Suprapubic skin (tissue), 4 donors: ENCODE data around the gene IQSEC1. TPM values are rescaled to one million over a fixed set of nuclear protein-coding genes. Genes with fewer than 3 reads are reported as not detected.
A peak's percentile ranks its signal among the peaks of the same experiment; 100 is the strongest.

Experiments
- DNase-seq, 2 donors: peaks; one replicate each; pipeline ENCODE4 v3.0.0-alpha.2; 2019; ENCODE audit warnings: low spot score in 2 of 2
- H3K27ac ChIP-seq: fragments of 200-600 bp; sonication (generic); one replicate; pipeline ENCODE4 v1.5.1; 2019
- H3K27me3 ChIP-seq: fragments of 200-600 bp; sonication (generic); one replicate; pipeline ENCODE4 v1.5.1; 2019
- H3K36me3 ChIP-seq: fragments of 200-600 bp; sonication (generic); one replicate; pipeline ENCODE4 v1.5.1; 2019
- H3K4me1 ChIP-seq: fragments of 200-600 bp; sonication (generic); one replicate; pipeline ENCODE4 v1.5.1; 2019
- H3K4me3 ChIP-seq: fragments of 200-600 bp; sonication (generic); one replicate; pipeline ENCODE4 v1.5.1; 2019; ENCODE audit warnings: mild to moderate bottlenecking
- H3K9me3 ChIP-seq: fragments of 200-600 bp; sonication (generic); one replicate; pipeline ENCODE4 v1.5.1; 2019
- CTCF ChIP-seq, 2 donors: fragments of 200-600 bp in 1 of 2; fragments of 450-650 bp in 1 of 2; sonication (generic) in 1 of 2; IDR thresholded peaks; one replicate each; pipeline ENCODE4 v1.5.1; 2016 to 2019; ENCODE audit warnings: antibody characterized with exemption in 2 of 2, mild to moderate bottlenecking in 1 of 2, moderate library complexity in 1 of 2
- EP300 ChIP-seq: sonication (generic); formaldehyde crosslinking; IDR thresholded peaks from one replicate; pipeline ENCODE4 v1.6.1; 2017; ENCODE audit warnings: antibody characterized with exemption
- POLR2A ChIP-seq, 2 donors: fragments of 450-650 bp; IDR thresholded peaks; one replicate each; pipeline ENCODE4 v1.6.1; 2017; ENCODE audit warnings: antibody characterized with exemption in 2 of 2, mild to moderate bottlenecking in 2 of 2, moderate library complexity in 2 of 2
- POLR2AphosphoS5 ChIP-seq, 3 donors: sonication (generic); formaldehyde crosslinking; IDR thresholded peaks; one replicate each; pipeline ENCODE4 v1.6.1; 2017; ENCODE audit warnings: antibody characterized with exemption in 3 of 3
- WGBS: methylation state at CpG from one replicate; pipeline ENCODE4 v1.1.5; 2018; 5-methylcytosine and 5-hydroxymethylcytosine counted together
- total RNA-seq, 4 donors: library from RNA; depleted of rRNA; stranded (reverse); fragments of >200 nt; gene quantifications; one replicate each; pipeline ENCODE4 v1.1.0, GENCODE V29; 2016

The IQSEC1 gene
- total RNA-seq, 4 donors from 2014 or later, result 26.7 to 52.4 (median 35.5) TPM

DNA sequence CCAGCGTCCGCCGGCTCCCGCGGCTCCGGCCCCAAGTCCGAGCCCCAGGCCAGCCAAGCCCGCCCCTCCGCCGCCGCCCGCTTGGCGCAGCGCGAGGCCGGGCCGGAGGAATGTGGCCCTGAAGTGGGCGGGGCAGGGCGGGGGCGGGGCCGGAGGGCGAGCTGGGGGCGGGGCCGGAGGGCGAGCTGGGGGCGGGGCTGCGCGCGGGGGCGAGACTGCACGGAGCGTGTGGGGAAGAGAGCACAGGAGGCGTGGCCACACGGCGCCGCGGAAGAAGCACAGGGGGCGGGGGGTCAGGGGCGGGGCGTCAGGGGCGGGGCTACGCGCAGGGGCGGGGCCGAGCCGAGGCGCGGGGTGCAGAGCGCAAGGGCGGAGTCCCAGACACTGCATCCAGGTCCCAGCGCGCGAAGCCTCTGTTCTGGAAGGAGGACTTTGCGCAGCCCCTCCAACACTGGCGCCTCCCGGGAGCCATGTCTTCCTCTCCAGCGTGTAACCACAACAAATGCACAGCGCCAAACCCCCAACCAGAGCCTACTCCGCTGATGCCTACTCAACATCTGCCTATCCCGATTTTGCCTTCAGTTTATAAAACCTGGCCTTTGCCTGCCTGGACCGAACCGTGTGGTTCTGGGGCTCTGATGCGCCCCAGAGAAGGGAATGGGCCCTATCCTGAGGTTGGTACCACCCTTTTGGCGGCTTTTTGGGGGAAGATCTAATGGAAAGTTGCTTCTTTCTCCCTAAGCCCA lies 105.5 kb downstream of the IQSEC1 start:
- Histone ChIP-seq H3K4me3 (peak overlapping the region; percentile 90), H3K27me3 (no peaks in the 10 kb centered on the region), H3K4me1 (peaks cover 54% of the 10 kb centered on the region), H3K27ac (peak overlapping the region; percentile 74), H3K36me3 (no peaks in the 10 kb centered on the region), H3K9me3 (no peaks in the 10 kb centered on the region)
- 6% methylated on average over 35 of the region's 64 CpGs for WGBS
- TF ChIP-seq EP300 (no peak), POLR2A (IDR thresholded peaks at IDR 0.05) (no peak), CTCF (IDR thresholded peaks at IDR 0.05) (no peak), POLR2AphosphoS5 (IDR thresholded peaks at IDR 0.05) (no peak)
- DNase-seq, result peak; percentile 92 to 93

DNA sequence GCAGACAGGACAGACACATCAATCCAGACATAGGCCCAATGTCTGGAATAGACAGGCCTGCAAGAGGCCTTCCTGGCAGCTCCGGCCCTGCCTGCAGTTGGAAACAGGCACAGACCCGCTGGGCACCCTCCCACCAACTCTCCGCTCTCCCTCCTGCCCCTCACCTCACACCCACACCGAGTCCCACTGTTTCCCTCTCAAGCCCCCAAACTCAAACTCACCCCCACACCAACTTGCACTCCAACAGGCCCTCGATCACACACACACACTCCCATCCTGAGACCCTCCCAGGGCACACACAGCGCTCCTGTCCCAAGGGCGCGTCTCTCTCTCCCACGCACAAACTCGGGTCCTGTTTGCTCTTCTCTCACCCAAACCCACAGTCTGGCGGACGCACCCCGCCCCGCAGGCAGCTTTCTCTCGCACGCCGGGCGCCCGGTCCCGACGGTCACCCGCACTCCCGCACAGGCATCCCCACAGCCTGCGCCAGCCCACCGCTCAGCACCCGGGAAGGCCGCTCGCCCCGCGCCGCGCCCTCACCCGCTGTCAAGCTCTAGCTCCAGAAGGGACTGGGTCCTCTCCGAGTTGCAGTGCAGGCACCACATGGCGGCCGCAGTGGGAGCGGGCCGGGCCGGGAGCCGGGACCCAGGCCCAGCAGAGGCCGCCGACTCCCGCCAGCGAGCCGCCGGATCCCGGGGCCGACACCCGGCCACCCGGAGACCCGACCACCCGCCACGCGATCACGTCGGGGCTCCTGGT lies 106.2 kb downstream of the IQSEC1 start:
- Histone ChIP-seq H3K36me3 (no peaks in the 10 kb centered on the region), H3K9me3 (no peaks in the 10 kb centered on the region), H3K27ac (peak overlapping the region; percentile 74), H3K4me1 (peaks cover 61% of the 10 kb centered on the region), H3K4me3 (peak overlapping the region; percentile 90), H3K27me3 (no peaks in the 10 kb centered on the region)
- peak in 1 of 2 donors; percentile 78 for DNase-seq
- no peak for TF ChIP-seq CTCF (IDR thresholded peaks at IDR 0.05)
- WGBS, result 10% methylated on average over 10 of the region's 56 CpGs

DNA sequence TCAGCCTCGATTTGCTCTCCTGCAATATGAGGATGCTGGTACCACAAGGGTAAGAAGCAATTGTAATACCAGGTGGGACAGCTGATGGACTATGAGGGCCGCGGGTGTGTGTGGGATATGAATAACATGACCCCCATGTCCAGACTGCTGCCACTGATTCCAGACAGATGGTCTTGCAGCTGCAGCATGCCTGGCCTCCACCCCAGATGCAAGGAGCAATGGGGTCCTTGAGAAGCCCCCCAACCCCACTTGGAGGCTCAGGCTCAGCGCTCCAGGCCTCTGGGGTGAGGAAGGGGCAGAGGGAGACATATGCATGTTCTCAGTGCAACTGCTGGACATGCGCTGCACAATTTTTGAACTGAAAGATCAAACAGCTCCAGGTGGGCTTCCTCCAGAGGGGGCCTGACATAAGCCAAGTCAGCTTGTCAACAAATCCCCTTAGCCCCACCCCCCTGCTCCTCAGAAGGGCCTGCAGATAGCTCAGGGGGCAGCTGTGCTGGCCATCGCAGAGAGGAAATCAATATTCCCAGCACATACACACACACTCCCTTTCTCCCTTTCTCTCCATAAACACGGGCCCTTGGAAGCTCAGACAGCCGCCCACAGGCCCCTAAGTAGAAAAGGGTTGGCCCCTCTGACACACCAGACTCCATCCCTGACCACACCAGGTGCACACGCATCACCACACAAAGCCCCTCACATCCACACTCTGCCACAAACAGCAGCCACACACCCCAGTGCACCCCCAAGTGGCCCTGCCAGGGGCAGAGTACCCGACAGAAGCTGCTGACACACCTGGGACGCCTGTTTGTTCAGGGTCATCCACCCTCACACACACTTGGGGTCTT lies 107.0 kb downstream of the IQSEC1 start:
- TF ChIP-seq EP300 (no peak), POLR2AphosphoS5 (IDR thresholded peaks at IDR 0.05) (no peak), CTCF (IDR thresholded peaks at IDR 0.05) (no peak), POLR2A (IDR thresholded peaks at IDR 0.05) (no peak)
- Histone ChIP-seq H3K4me1 (peaks cover 68% of the 10 kb centered on the region), H3K27ac (no peak overlapping the region), H3K36me3 (no peaks in the 10 kb centered on the region), H3K4me3 (peak overlapping the region; percentile 90), H3K27me3 (no peaks in the 10 kb centered on the region), H3K9me3 (no peaks in the 10 kb centered on the region)
- DNase-seq, result peak in 1 of 2 donors; percentile 56
- WGBS, result 53% methylated on average over 9 of the region's 11 CpGs

DNA sequence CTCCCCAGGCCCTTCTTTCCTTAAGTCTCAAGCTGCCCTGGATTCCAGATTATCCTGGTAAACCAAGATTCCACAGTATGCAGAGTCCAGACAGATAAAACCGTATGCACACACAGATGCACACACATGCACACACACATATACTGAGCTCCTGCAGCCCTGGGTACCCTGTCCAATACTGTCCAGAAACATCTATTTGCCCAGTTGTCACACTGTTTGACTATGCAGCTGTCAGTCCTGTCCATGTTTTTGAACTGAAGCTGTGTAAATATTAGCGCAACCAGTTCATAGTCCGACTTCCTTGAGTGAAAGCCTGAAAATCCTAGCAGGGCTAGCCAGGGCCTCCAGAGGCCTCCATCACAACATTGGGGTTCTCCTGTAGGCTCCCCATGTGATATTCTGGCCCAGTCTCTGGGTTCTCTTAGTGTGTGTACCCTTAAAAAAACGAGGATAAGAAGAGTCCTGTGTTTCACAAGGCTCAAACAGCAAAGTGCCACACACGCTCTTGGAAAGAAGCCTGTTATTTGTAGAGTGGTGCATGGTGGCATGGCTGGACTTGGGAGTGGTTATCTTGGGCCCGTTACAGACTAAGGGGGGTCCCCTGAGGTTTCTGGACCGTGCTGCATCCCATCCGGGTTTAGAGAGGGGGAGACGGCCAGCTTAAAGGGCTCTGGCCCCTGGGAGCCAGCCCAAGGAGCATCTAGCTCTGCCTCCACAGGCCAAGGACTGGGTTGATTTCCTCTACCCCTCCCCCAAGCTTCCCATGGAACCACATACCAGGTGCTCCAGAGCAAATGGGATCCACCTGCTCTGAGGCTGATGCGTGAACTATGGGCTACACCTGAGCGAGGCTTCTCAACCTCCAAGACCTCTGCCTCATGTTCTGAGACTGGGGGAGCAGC lies 108.3 kb downstream of the IQSEC1 start:
- no peak overlapping the region for H3K4me3 ChIP-seq
- H3K4me1 ChIP-seq, result peaks cover 81% of the 10 kb centered on the region
- no peak overlapping the region for H3K27ac ChIP-seq
- no peaks in the 10 kb centered on the region for H3K9me3 ChIP-seq
- WGBS, result 63% methylated on average over 8 of the region's 11 CpGs
- no peak for DNase-seq
- TF ChIP-seq POLR2A (IDR thresholded peaks at IDR 0.05), result no peak
- no peak for TF ChIP-seq EP300
- no peaks in the 10 kb centered on the region for H3K27me3 ChIP-seq
- no peaks in the 10 kb centered on the region for H3K36me3 ChIP-seq
